Stimulated activated CD8-positive, alpha-beta memory T cell treated with anti-CD3 and anti-CD28 coated beads, Interleukin-7, amount 100 ng/mL, for 48 hours (primary cell): Measurements from ENCODE around the gene CSGALNACT2.
"Not testable (repeated sequence)": the region's sequence is repeated elsewhere in the genome, so short reads cannot be mapped to it uniquely, and the experiment has no call there.

Experiments
- DNase-seq, 2 donors: peaks; one replicate each; pipeline ENCODE4 v3.0.0-alpha.2; 2020; ENCODE audit warnings: low read depth in 1 of 2; ENCODE audit errors: extremely low read depth in 1 of 2

The CSGALNACT2 gene

DNA sequence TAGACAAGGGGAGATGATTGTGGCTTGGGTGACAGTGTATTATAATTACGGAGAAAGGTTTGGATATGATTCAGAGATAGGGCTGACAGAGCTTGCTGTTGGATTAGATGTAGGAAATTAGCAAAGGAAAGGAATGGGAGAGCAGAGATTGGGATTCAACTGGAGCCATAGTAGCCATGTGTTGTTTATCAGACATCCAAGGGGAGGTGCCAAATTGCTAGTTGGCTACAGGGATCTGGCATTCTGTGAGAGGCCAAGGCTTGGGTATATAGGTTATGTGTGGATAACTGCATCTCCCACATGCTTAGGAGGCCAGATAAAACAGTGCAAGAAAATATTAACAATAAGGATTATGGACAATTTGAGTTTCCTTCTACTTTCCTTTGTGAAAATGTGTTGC, 34.9 kb downstream of the CSGALNACT2 start:
- DNase-seq = no peak

DNA sequence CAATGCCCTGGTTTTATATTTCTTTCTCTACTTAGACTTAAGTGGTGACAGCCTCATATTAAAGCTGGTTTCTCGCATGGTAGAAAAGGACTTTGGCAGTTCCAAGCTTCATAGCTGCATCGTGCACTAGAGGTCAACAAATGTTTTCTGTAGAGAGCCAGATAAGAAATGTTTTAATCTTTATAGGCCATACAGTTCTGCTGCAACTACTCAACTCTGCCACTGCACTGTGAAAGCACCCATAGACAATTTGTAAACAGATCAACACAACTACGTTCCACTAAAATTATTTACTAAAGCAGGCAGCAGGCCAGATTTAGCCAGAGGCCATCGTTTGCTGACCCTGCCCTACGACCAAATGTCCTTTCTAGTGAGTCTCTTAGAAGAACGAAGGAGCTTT, 36.7 kb downstream of the CSGALNACT2 start:
- DNase-seq = no peak

DNA sequence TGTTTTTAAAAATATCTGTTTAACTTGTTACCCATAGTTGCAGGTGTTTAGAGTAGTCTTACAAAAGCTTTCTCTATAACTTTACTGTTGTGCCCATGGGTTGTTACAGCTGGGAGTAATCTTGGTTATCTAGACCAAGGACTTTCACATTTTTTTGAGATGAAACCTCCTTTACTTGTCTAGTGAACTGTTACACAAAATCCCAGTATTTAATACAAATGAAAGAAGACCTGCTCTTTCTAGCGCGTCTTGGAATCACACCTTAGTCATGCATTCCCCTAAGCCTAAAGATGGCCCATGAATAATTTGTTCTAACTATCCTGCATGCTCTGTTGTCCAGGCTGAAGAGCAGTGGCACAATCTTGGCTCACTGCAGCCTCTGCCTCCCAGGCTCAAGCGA, 38.0 kb downstream of the CSGALNACT2 start:
- DNase-seq = no peak

DNA sequence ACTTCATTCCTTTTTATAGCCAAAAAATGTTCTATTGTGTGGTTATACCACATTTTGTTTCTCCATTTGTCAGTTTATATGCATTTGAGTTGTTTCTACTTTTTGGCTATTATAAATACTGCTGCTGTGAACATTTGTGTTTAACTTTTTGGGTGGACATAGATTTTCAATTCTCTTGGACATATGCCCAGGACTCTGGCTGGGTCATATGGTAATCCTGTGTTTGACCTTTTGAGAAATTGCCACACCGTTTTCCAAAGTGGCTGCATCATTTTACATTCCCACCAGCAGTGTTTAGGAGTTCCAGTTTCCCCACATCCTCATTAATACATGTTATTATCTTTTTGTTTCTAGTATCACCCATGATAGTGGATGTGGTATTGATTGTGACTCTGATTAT, 39.4 kb downstream of the CSGALNACT2 start:
- no peak for DNase-seq

DNA sequence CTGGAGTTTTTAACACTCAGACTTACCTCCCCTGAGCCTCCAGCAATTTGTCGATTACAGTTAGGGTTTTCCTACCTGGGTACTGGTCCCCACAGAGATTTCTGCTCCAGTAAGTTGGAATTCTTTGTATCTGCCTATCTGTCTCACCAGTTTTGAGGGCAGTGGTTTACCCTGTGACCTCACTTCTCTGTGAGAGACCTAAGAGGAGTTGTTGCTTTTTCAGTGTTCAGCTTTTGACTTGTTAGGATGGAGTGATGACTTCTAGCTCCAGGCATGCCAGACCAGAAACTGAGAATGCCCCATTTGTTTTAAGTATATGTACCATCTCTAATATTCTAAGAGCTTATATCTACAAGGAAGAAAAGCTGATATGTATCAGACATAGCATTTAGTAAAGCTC, 42.9 kb downstream of the CSGALNACT2 start:
- no peak for DNase-seq

DNA sequence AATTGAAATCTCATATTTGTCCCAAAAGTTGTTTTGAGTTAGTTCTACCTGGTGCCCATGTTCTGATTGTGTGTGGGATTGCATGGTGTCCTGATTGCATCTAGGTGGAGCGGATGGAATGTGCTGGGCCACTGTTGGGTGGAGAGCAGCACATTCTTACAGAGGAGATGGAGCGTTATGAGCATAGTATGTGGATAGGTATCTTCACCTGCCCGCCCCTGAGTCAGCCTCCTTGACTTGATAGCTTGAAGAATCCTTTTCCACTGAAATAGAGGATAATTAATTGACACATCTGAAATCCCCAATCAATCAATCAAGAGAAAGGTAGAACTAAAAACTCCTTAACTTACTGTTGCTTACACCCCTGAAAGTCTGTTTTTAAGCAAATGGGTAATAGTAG, 45.5 kb downstream of the CSGALNACT2 start:
- not testable (repeated sequence) for DNase-seq

DNA sequence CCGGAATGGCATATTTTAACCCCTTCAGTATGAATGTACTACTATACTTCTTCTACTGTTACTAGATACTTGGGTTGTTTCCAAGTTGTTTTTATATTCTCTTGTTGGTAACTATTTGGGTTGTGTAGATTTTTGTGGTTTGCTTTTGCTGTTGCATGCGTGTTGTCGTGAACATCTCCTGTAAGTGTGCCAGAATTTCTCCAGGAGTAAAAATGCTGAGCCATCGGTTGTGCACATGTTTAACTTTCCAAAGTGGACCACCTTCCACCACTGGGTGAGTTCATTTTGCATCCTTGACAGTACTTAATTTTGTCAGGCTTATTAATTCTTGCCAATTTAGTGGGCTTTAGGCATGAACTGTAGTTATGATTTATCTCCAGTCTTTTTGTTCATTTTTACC, 47.9 kb downstream of the CSGALNACT2 start:
- DNase-seq = no peak

DNA sequence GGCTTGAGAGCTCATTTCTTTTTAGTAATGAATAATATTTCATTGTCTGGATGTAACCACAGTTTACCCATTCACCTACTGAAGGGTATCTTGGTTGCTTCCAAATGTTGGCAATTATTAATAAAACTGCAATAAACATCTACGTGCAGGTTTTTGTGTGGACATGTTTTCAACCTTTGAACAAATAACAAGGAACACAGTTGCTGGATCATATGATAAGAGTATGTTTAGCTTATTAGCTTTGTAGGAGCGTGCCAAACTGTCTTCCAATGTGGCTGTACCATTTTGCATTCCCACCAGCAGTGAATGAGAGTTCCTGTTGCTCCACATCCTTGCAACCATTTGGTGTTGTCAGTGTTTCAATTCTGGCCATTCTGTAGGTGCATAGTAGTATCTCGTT, 49.0 kb downstream of the CSGALNACT2 start:
- DNase-seq = no peak

DNA sequence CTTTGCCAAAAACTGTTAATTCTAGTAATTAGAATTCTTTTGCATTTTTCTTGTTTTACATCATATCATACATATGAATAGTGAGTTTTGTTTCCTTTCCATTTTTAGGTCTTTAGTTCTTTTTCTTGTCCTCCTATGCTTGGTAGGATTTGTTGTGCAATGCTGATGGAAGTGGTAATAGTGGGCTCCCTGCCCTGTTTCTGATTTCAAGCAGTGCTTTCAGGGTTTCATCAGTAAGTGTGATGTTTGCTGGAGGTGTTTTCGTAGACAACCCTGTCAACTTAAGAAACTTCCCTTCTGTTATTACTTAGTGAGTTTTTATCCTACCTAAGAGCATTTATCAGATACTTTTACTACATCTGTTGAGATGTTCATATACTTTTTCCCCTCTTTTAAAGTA, 50.5 kb downstream of the CSGALNACT2 start:
- no peak for DNase-seq

DNA sequence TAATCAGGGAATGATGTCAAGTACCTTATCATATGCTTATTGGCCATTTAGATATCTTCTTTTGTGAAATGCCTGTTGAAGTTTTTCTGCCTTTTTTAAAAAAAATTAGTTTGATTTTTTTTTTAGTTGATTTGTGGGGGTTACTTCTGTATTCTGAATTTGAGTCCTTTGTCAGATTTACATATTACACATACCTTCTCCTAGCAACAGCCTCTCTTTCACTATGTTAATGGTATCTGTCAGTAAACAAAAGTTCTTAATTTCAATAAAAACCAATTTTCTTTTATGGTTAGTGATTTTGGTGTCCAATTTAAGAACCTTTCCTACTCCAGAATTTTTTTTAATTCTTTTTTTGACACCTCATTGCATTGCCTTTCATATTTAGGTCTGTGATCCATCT, 52.0 kb downstream of the CSGALNACT2 start:
- no peak for DNase-seq

DNA sequence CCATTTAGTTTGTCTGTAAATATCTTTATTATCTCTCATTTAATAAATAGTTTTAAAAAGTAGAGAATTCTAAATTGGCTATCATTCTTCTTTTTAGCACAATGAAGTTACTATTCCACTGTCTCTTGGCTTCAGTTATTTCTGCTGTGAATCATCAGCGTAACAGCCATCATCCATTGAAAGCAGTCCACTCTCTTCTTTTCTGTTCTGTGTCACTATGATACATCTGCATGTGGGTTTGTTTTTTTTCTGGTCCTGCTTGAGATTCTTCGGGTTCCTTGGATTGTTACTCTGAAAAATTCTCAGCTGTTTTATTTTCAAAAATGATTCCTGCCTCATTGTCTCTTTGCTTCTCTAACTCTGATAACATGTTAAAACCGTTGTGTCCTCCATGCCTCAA, 52.5 kb downstream of the CSGALNACT2 start:
- DNase-seq = no peak

DNA sequence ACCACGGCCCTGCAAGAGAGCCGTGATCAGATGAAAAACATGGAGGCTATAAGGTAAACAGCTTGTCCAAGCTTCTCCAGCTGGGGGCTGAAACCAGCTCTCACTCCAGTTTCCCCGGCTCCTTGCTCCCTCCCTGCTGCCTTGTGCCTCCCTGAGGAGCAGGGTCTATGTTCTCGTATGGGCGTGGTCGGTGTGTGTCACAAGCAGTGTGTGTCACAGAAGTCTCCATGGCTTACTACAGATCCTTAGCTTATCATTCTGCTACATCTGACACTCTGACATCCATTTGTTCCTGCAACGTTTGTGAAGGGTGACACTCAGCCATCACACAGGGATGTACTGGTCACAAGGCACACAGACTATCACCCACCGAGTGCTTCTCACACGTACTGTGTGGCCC, 54.6 kb downstream of the CSGALNACT2 start:
- DNase-seq = no peak

DNA sequence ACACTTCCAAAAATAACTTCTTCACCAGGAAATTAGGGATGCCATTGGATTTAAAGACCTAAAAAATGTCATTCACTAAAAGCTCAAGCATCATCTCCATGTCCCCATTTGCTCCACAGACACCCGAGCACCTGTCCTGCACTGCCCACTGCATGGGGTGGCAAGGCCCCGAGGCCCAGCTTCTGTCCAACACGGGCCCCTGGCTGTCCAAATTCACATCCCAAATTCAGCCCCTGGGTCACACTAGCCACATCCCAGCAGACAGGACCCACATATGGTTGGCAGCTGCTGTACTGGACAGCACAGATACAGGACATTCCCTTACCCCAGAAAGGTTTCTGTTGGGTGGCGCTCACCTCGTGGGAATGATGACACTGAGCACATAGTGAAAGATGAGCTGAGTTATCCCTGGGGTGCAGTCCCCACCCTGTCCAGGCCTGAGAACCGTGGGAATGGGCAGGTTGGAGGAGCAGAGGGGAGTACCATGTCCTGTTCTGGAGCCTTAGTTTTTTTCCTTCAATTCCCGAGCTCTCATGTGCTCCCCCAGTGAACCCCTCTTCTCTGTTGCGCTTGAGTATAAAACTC, 55.3 kb downstream of the CSGALNACT2 start:
- DNase-seq = no peak

DNA sequence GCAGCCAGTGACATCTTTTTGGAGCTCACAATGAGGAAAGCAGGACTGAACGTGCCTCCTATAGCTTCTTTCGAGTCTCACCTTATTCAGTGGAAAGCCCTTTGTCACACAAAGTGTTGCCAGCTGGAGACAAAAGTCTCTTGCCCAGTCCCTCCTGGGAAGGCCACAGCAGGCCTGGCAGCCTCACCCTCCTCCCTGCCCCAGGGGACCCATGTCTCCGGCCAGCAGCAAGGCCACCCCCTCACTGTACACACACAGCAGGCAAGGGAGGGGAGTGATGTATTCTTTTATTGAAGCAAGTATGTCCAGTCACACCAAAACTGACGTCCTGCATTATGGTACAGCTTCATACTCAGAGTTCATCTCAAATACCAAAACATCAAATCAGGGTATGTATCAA, 56.0 kb downstream of the CSGALNACT2 start:
- DNase-seq = no peak

DNA sequence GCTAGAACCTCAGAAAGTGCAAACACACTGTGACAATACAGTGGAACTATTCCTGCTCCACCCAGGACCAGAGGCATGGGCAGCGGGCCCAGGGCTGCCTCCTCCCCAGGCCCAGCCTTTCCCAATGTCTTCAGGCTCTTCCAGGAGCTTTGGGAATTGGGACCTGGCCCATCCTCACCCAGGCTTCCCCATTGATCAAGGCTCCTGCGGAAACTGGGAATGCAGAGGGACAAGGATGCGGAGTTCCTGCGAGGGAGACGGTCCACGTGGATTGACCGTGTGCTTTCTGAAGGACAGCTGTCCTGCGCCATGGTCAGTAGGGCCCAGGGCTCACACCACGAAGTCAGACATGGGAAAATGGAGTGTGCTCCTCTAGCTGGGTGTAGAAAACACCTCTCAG, 56.6 kb downstream of the CSGALNACT2 start:
- DNase-seq = no peak

DNA sequence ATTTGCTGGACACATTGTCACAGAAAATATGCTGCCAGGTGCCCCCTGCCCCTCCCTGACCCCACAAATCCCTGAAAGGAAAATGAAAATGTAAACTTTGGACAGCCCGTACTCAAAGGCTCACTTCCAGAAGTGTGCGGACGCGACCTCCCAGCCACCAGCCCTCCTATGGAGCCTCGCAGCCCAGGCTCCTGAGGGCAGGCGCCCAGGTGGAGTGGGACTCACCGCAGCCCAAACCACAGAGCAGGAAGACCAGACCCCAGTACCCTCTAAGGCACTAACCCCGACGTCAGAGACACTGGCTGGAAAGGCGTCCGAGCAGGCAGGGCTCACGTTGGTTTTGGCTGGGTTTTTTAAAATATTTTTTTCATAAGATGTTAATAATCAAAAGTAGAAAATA, 57.3 kb downstream of the CSGALNACT2 start:
- DNase-seq = no peak

DNA sequence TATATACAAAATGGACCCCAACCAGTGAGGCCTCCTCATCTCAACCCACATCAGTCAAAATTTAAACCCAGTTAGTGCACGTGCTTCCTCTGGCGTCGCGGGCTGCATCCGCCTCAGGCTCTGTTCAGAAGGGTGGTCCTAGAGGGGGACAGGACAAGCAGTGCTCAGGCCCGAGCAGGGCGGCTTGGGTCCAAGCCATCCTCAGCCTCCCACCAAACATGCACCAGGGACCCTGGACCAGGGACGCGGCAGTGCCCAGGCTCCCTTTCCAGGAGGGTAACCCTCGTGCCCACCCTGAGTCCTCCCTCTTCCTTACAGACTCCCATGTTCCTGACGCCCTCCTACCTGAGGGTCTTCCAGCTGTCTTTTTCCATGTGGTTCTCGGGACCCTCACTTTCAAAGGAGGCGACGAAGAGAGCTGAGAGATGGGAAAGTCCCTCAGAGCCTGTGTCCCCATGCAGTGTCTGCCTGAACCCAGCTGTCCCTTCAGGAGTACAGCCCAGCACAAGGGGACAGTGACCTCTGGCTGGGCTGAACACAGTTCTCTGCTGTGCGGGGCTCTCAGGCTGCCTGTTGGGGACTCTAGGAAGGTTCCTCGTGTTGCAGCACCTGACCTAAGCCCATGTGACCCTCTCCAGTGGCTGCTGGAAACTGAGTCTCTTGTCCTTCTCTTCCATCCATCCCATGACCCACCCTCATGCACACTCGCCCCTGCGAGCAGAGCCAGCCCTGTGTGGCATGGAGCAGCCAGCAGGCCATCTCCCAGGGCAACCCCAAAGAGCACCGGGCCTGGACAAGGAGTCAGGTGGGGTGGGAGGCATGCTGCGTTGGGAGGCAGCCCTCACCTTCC, 58.1 kb downstream of the CSGALNACT2 start:
- no peak for DNase-seq

DNA sequence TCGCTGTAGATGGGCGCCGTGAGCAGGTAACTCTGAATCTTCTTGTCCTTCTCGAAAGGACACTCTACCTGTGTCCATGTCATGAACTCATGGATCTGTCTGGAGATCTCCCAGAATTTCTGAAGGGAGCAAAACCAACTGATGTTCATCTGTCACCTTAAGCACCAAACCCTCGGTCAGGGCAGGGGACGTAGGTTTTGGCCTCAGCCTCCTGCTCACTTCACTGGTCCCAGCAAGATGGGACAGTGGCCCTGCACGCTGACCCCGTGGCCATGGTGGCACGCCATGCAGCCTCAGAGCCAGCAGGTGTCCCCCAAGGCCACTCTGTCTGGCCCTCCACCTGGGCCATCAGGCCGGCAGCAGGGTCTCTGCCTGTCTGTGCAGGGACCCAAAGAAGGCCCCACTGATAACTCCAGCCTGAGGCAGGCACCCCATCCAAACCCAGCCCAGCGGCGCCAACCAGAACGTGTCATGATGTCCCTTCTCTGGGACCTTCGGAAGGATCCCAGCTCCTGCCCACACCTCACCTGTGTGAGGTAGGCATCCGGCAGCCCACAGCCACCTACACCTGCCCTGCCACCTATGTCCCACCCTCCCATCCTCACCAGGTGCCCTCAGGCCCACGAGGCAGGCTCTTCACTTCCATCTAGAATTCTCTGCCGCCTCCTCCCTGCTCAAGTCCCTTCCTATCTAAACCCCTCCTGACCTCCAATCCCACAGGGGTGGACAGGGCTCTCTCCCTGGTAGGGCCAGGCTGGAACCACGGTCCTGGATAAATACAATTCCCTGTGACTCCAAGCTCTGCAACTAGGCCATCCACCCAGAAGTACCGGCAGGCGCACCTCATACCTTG, 59.0 kb downstream of the CSGALNACT2 start:
- no peak for DNase-seq

DNA sequence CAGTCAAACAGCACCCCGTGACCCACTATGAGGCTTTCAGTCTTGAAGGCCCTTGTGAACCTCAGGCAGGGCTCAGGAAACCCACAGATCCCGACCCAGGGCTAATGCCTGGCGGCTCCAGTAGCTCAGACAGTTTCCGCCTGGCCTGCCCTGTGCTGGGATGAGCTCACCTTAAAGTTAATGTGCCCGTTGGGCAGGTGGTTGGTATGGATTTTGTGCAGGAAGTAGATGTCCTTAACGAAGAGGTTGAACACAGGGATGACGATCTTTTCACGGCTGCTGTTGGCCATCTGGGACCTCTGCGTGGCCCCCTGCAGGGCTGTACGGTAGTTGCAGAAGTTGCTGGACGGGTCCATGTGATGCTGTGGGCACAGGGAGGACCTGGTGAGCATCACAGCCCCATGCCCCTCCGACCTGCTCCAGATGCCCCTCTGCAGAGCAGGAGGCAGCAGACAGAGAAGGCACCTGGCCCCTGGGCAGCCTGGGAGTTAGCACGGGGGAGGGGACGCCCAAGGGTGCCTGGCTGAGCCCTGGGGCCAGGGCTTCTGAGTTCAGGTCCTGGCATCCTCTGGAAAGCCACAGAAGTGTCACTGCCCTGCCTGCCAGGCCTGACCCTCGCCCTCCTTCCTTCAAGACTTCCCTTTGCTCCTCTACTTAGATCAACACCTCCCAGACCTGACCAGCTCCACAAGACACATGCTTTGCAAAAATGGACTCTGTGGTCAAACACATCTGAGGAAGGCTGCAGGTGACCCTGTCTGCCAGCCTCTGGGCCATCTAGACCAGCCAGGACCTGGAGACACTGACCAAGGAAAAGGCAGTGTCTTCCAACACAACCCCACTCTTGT, 59.8 kb downstream of the CSGALNACT2 start:
- DNase-seq = no peak

DNA sequence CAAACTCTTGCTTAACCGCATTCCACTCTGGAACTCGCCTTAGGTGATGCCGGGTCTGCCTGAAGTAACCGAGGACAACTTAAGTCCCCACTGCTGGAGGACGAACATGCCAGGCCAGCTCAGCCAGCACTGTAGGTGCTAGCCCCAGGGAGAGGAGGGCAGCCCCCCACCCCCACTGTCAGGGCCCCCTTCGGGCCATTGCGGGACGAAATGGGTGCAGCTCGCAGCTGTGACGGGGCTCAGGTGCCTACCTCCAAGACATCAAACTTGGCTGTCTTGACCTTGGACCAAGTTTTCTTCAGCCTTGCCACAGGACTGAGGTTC, 60.4 kb downstream of the CSGALNACT2 start:
- DNase-seq = no peak

DNA sequence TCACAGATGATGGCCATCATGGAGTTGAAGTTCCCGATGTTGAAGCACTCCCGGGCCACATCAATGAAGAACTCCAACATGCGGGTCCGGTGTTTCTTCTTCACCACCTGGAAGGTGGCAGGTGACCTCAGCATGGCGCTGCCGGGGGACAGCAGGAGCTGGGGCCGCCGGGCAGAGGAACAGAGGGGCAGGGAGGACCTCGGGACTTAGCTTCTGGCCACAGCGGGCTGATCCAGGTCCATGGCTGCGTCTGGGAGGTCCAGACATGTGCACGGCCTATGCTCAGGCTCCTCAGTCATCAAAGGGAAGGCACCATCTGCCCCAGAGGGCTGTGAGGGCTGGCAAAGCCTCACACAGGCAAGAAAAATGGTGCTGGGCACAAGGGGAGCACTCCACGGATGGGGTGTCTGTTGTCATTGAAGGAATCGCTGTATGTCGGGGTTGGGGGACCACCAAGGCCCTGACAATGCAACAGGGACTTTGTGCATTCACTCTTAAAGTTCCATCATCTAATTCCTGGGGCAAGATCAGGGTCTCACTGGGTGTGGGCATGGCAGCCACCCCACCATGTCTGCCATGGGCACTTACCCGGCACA, 60.9 kb downstream of the CSGALNACT2 start:
- no peak for DNase-seq
